Activated B cell treated with CpG ODN at 0.5 μM for 24 hours (primary cell): Measurements from ENCODE around the gene ADAM8. TPM values are rescaled to one million over a fixed set of nuclear protein-coding genes. Genes with fewer than 3 reads are reported as not detected.

Experiments
- ATAC-seq: fragments of 200-7000 bp; cut with Tn5 transposase; one replicate; pipeline ENCODE4 v1.10.0; 2021; ENCODE audit warnings: low read depth, mild to moderate bottlenecking, moderate library complexity
- CTCF ChIA-PET: fragments of 350-600 bp; sonication (Branson Sonifier 250); formaldehyde crosslinking; loops from one replicate; lab custom pipeline; 2021; ENCODE audit warnings: antibody characterized with exemption; lab: Charles Lee
- POLR2A ChIA-PET: fragments of 350-600 bp; sonication (Branson Sonifier 250); formaldehyde crosslinking; loops from one replicate; lab custom pipeline; 2021; ENCODE audit warnings: antibody characterized with exemption; lab: Charles Lee
- DNase-seq: peaks from one replicate; pipeline ENCODE4 v3.0.0; 2022
- H3K27ac Mint-ChIP-seq: one replicate; pipeline ENCODE4 v1.8.0; 2020; ENCODE audit warnings: mixed read lengths
- H3K27me3 Mint-ChIP-seq: one replicate; pipeline ENCODE4 v1.8.0; 2021; ENCODE audit warnings: mixed read lengths
- H3K36me3 Mint-ChIP-seq: one replicate; pipeline ENCODE4 v1.8.0; 2021; ENCODE audit warnings: low read depth, mixed read lengths
- H3K4me1 Mint-ChIP-seq: one replicate; pipeline ENCODE4 v1.8.0; 2021; ENCODE audit warnings: mixed read lengths
- H3K4me3 Mint-ChIP-seq: one replicate; pipeline ENCODE4 v1.8.0; 2020; ENCODE audit warnings: mild to moderate bottlenecking, mixed read lengths
- H3K9me3 Mint-ChIP-seq: one replicate; pipeline ENCODE4 v1.8.0; 2020; ENCODE audit warnings: mixed read lengths
- CTCF ChIP-seq: fragments of 200-600 bp; IDR thresholded peaks from one replicate; pipeline ENCODE4 v1.8.0; 2022; ENCODE audit warnings: antibody characterized with exemption, mild to moderate bottlenecking
- intact Hi-C: fragments of 100-400 bp; cut with micrococcal nuclease; formaldehyde crosslinking; loops from one replicate; pipeline ENCODE4 v1.15.1; 2024
- total RNA-seq: library from RNA; stranded (reverse); gene quantifications from 2 replicates; pipeline ENCODE4 v1.2.3, GENCODE V29; 2022

The ADAM8 gene
- total RNA-seq, 1 donor from 2014 or later, result 152 TPM

GRCh38 chr10:133298466-133298865 is 21.8 kb upstream of the ADAM8 start:
- ATAC-seq (no peak), DNase-seq (no peak)
- Mint-ChIP-seq H3K27ac (no peak overlapping the region), H3K4me1 (peaks cover 2% of the 10 kb centered on the region), H3K9me3 (no peaks in the 10 kb centered on the region), H3K27me3 (no peaks in the 10 kb centered on the region), H3K36me3 (peaks cover 80% of the 10 kb centered on the region), H3K4me3 (no peak overlapping the region)
- no peak for TF ChIP-seq CTCF
- intact Hi-C loops, result no loop called here
- ChIA-PET CTCF (no interaction called here), POLR2A (no interaction called here)

GRCh38 chr10:133297504-133297903 is 20.8 kb upstream of the ADAM8 start:
- peaks cover 84% of the 10 kb centered on the region for H3K36me3 Mint-ChIP-seq
- no peak for DNase-seq
- no peak overlapping the region for H3K4me3 Mint-ChIP-seq
- no peak for TF ChIP-seq CTCF
- H3K27me3 Mint-ChIP-seq, result no peaks in the 10 kb centered on the region
- POLR2A ChIA-PET, result no interaction called here
- no peaks in the 10 kb centered on the region for H3K9me3 Mint-ChIP-seq
- intact Hi-C loops, result no loop called here
- H3K4me1 Mint-ChIP-seq, result no peaks in the 10 kb centered on the region
- H3K27ac Mint-ChIP-seq, result no peak overlapping the region
- CTCF ChIA-PET, result no interaction called here
- no peak for ATAC-seq

GRCh38 chr10:133295426-133296320 is 19.0 kb upstream of the ADAM8 start:
- H3K27ac Mint-ChIP-seq, result no peak overlapping the region
- no peak for ATAC-seq
- POLR2A ChIA-PET, result no interaction called here
- intact Hi-C loops, result no loop called here
- H3K27me3 Mint-ChIP-seq, result no peaks in the 10 kb centered on the region
- H3K4me3 Mint-ChIP-seq, result no peak overlapping the region
- no peak for DNase-seq
- no peak for TF ChIP-seq CTCF
- H3K9me3 Mint-ChIP-seq, result no peaks in the 10 kb centered on the region
- no peaks in the 10 kb centered on the region for H3K4me1 Mint-ChIP-seq
- peaks cover 80% of the 10 kb centered on the region for H3K36me3 Mint-ChIP-seq
- CTCF ChIA-PET, result no interaction called here

GRCh38 chr10:133294189-133294588 is 17.5 kb upstream of the ADAM8 start:
- Mint-ChIP-seq H3K36me3 (peaks cover 78% of the 10 kb centered on the region), H3K9me3 (no peaks in the 10 kb centered on the region), H3K27ac (no peak overlapping the region), H3K4me3 (no peak overlapping the region), H3K27me3 (no peaks in the 10 kb centered on the region), H3K4me1 (no peaks in the 10 kb centered on the region)
- intact Hi-C loops, result no loop called here
- DNase-seq, result no peak
- no peak for TF ChIP-seq CTCF
- no peak for ATAC-seq
- CTCF ChIA-PET, result no interaction called here
- POLR2A ChIA-PET, result no interaction called here

- no peak for ATAC-seq
- DNase-seq, result no peak
- Mint-ChIP-seq H3K27me3 (no peaks in the 10 kb centered on the region), H3K4me1 (no peaks in the 10 kb centered on the region), H3K36me3 (peaks cover 78% of the 10 kb centered on the region), H3K9me3 (no peaks in the 10 kb centered on the region), H3K27ac (no peak overlapping the region), H3K4me3 (no peak overlapping the region)
- intact Hi-C loops, result no loop called here
- ChIA-PET CTCF (no interaction called here), POLR2A (no interaction called here)
- TF ChIP-seq CTCF, result no peak
Measured at GRCh38 chr10:133293810-133294119, 17.1 kb upstream of the ADAM8 start.
